Right lobe of liver (tissue), 4 donors: ENCODE data around the gene ZNF627.

ENCODE experiments used
- POLR2A ChIP-seq: fragments of 450-650 bp; IDR thresholded peaks from one replicate; pipeline ENCODE4 v1.6.1; 2017; ENCODE audit warnings: antibody characterized with exemption, mild to moderate bottlenecking
- TF ChIP-seq, protein P1 (sequence below), 4 donors: fragments of 200-600 bp in 3 of 4; fragments of 450-650 bp in 1 of 4; IDR thresholded peaks; one replicate each; pipeline versions ENCODE4 v1.5.1 to v1.8.0; 2016 to 2022; ENCODE audit warnings: antibody characterized with exemption in 4 of 4, mild to moderate bottlenecking in 2 of 4
- donor health status: DM: no; HTN: no; CAD: no.
- donor health status: DM: no; HTN: no; CAD: no.
- donor health status: DM: no; HTN: yes; CAD: no.

DNA sequence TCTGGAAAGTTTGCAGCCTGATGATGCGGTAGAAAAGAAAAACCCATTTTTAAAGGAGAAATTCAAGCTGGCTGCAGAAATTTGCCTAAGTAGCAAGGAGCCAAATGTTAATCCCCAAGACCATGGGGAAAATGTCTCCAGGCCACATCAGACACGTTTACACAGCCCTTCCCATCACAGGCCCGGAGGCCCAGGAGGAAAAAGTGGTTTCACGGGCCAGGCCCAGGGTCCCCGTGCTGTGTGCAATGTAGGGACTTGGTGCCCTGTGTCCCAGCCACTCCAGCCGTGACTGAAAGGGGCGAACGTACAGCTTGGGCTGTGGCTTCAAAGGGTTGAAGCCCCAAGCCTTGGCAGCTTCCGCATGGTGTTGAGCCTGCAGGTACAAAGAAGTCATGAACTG is 35.9 kb downstream of the ZNF627 start:
- TF ChIP-seq, protein P1, sequence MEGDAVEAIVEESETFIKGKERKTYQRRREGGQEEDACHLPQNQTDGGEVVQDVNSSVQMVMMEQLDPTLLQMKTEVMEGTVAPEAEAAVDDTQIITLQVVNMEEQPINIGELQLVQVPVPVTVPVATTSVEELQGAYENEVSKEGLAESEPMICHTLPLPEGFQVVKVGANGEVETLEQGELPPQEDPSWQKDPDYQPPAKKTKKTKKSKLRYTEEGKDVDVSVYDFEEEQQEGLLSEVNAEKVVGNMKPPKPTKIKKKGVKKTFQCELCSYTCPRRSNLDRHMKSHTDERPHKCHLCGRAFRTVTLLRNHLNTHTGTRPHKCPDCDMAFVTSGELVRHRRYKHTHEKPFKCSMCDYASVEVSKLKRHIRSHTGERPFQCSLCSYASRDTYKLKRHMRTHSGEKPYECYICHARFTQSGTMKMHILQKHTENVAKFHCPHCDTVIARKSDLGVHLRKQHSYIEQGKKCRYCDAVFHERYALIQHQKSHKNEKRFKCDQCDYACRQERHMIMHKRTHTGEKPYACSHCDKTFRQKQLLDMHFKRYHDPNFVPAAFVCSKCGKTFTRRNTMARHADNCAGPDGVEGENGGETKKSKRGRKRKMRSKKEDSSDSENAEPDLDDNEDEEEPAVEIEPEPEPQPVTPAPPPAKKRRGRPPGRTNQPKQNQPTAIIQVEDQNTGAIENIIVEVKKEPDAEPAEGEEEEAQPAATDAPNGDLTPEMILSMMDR (IDR thresholded peaks at IDR 0.05) = no peak
- no peak for TF ChIP-seq POLR2A
